HCT116 (cell line): ENCODE results near the gene PAXIP1. TPM values are rescaled to one million over a fixed set of nuclear protein-coding genes. Genes with fewer than 3 reads are reported as not detected.

Source experiments
- ATAC-seq: fragments of 200-7000 bp; cut with Tn5 transposase; 2 replicates; pipeline ENCODE4 v1.9.1; 2020; ENCODE audit warnings: mild to moderate bottlenecking, moderate library complexity
- BruUV-seq: library from RNA; stranded (reverse); fragments of 400-500 nt; replicated peaks from 2 replicates; lab custom pipeline; 2021; lab: Mats Ljungman, UMichigan
- CTCF ChIA-PET: fragments of 300-600 bp; sonication (Branson Sonifier 250); formaldehyde crosslinking; loops from one replicate; lab custom pipeline; 2021; ENCODE audit warnings: antibody characterized with exemption; lab: Charles Lee
- POLR2A ChIA-PET: fragments of 300-600, 350-600 bp; sonication (Branson Sonifier 250); formaldehyde crosslinking; loops from one replicate; lab custom pipeline; 2021; ENCODE audit warnings: antibody characterized with exemption; lab: Charles Lee
- RAD21 ChIA-PET, 2 experiments: fragments of 300-600 bp; sonication (Branson Sonifier 250); formaldehyde crosslinking; loops; one replicate each; lab custom pipeline; 2023; ENCODE audit warnings: low total read pairs in 2 of 2; ENCODE audit not compliant: uncharacterized antibody in 2 of 2, unreplicated experiment in 2 of 2, low non-redundant PET in 1 of 2; lab: Charles Lee
- DNase-seq: peaks from one replicate; pipeline ENCODE4 v3.0.0-alpha.2; 2010; ENCODE audit warnings: low read depth, low spot score
- H2AFZ ChIP-seq: fragments of 200-600 bp; shearing (Covaris generic), sonication (generic); 2 replicates; pipeline ENCODE4 v1.6.1; 2017; ENCODE audit warnings: low read depth, mixed run types, mixed read lengths, antibody characterized with exemption, low read length; ENCODE audit not compliant: poor library complexity, severe bottlenecking
- H3K27ac ChIP-seq: 2 replicates; pipeline ENCODE4 v1.5.1; 2012; ENCODE audit warnings: low read depth, low read length
- H3K27me3 ChIP-seq: fragments of 200-600 bp; sonication (generic); 2 replicates; pipeline ENCODE4 v1.6.1; 2016; ENCODE audit warnings: mixed run types, low read length, mixed read lengths; ENCODE audit not compliant: insufficient read depth
- H3K36me3 ChIP-seq, 2 experiments: fragments of 200-500 bp in 1 of 2; fragments of 200-600 bp in 1 of 2; sonication (Bioruptor generic) in 1 of 2; sonication (generic) in 1 of 2; 2 replicates each; pipeline versions ENCODE4 v1.5.1 to v1.6.1; 2014 to 2016; ENCODE audit warnings: low read length in 2 of 2, inconsistent platforms in 1 of 2, mixed read lengths in 1 of 2, mixed run types in 1 of 2; ENCODE audit not compliant: insufficient read depth in 2 of 2, control insufficient read depth in 1 of 2
- H3K4me1 ChIP-seq, 2 experiments: fragments of 200-600 bp in 1 of 2; sonication (generic) in 1 of 2; 2 replicates each; pipeline versions ENCODE4 v1.5.1 to v1.6.1; 2012 to 2017; ENCODE audit warnings: low read length in 2 of 2, inconsistent platforms in 1 of 2, mild to moderate bottlenecking in 1 of 2, mixed read lengths in 1 of 2, mixed run types in 1 of 2, moderate library complexity in 1 of 2; ENCODE audit not compliant: insufficient read depth in 2 of 2, control insufficient read depth in 1 of 2
- H3K4me2 ChIP-seq: fragments of 200-600 bp; sonication (generic); 2 replicates; pipeline ENCODE4 v1.6.1; 2017; ENCODE audit warnings: mixed run types, low read length, mixed read lengths
- H3K4me3 ChIP-seq, 2 experiments: fragments of 200-600 bp in 1 of 2; sonication (generic) in 1 of 2; replicated peaks in 1 of 2; 2 replicates each; pipeline ENCODE4 v1.5.1; 2011 to 2016; ENCODE audit warnings: low read length in 2 of 2, control low read depth in 1 of 2, low read depth in 1 of 2, mild to moderate bottlenecking in 1 of 2, mixed read lengths in 1 of 2, mixed run types in 1 of 2
- H3K79me2 ChIP-seq: fragments of 200-600 bp; sonication (generic); 2 replicates; pipeline ENCODE4 v1.6.1; 2017; ENCODE audit warnings: mild to moderate bottlenecking, mixed run types, low read length, moderate library complexity, mixed read lengths; ENCODE audit not compliant: insufficient read depth
- H3K9ac ChIP-seq: fragments of 200-600 bp; sonication (generic); 2 replicates; pipeline ENCODE4 v1.6.1; 2016; ENCODE audit warnings: low read length, mixed read lengths
- H3K9me2 ChIP-seq: fragments of 200-600 bp; sonication (generic), shearing (Covaris generic); 2 replicates; pipeline ENCODE4 v1.6.1; 2017; ENCODE audit warnings: mixed run types, mild to moderate bottlenecking, moderate library complexity; ENCODE audit not compliant: insufficient read depth
- H3K9me3 ChIP-seq, 2 experiments: fragments of 200-500 bp in 1 of 2; fragments of 200-600 bp in 1 of 2; sonication (Bioruptor generic) in 1 of 2; sonication (generic) in 1 of 2; 2 replicates each; pipeline ENCODE4 v1.6.1; 2014 to 2017; ENCODE audit warnings: low read length in 2 of 2, mixed read lengths in 2 of 2, inconsistent platforms in 1 of 2, low read depth in 1 of 2, mild to moderate bottlenecking in 1 of 2, mixed run types in 1 of 2, moderate library complexity in 1 of 2; ENCODE audit not compliant: control insufficient read depth in 1 of 2, insufficient read depth in 1 of 2
- H4K20me1 ChIP-seq: fragments of 200-600 bp; sonication (generic), shearing (Covaris generic); 2 replicates; pipeline ENCODE4 v1.6.1; 2017; ENCODE audit warnings: mixed run types, mild to moderate bottlenecking, moderate library complexity; ENCODE audit not compliant: insufficient read depth
- ATF3 ChIP-seq: IDR thresholded peaks from 2 replicates; pipeline ENCODE4 v1.6.1; 2012
- CEBPB ChIP-seq: IDR thresholded peaks from 2 replicates; pipeline ENCODE4 v1.6.1; 2012; ENCODE audit warnings: low read depth
- CTCF ChIP-seq, 3 experiments: fragments of 200-600 bp in 1 of 3; sonication (generic) in 1 of 3; IDR thresholded peaks in 2 of 3; conservative IDR thresholded peaks in 1 of 3; 2 replicates each; pipeline ENCODE4 v1.5.1; 2012 to 2017; ENCODE audit warnings: low read depth in 2 of 3, low read length in 2 of 3, antibody characterized with exemption in 1 of 3, borderline replicate concordance in 1 of 3, control low read depth in 1 of 3, mild to moderate bottlenecking in 1 of 3, mixed read lengths in 1 of 3, mixed run types in 1 of 3, moderate library complexity in 1 of 3; ENCODE audit not compliant: insufficient read depth in 1 of 3
- EZH2 ChIP-seq: fragments of 200-600 bp; sonication (generic); IDR thresholded peaks from 2 replicates; pipeline ENCODE4 v1.6.1; 2017; ENCODE audit warnings: antibody characterized with exemption, mixed run types
- EZH2phosphoT487 ChIP-seq: fragments of 200-600 bp; IDR thresholded peaks from 2 replicates; pipeline ENCODE4 v1.6.1; 2018; ENCODE audit warnings: antibody characterized with exemption, borderline replicate concordance
- FOSL1 ChIP-seq: IDR thresholded peaks from 2 replicates; pipeline ENCODE4 v1.6.1; 2012; ENCODE audit warnings: low read depth
- MAX ChIP-seq: IDR thresholded peaks from 2 replicates; pipeline ENCODE4 v1.6.1; 2012
- POLR2A ChIP-seq: IDR thresholded peaks from 2 replicates; pipeline ENCODE4 v1.7.0; 2011; ENCODE audit warnings: borderline replicate concordance; ENCODE audit not compliant: insufficient read depth, insufficient read length; ENCODE audit errors: extremely low read depth
- RAD21 ChIP-seq: IDR thresholded peaks from 2 replicates; pipeline ENCODE4 v1.6.1; 2012; ENCODE audit warnings: low read depth, mild to moderate bottlenecking
- SP1 ChIP-seq: IDR thresholded peaks from 2 replicates; pipeline ENCODE4 v1.6.1; 2012; ENCODE audit warnings: low read depth
- SRF ChIP-seq: IDR thresholded peaks from 2 replicates; pipeline ENCODE4 v1.6.1; 2012; ENCODE audit warnings: low read depth
- TCF7L2 ChIP-seq: IDR thresholded peaks from 2 replicates; pipeline ENCODE4 v1.7.0; 2011; ENCODE audit warnings: borderline replicate concordance, inconsistent platforms; ENCODE audit not compliant: insufficient read depth, insufficient read length; ENCODE audit errors: extremely low read depth
- YY1 ChIP-seq: IDR thresholded peaks from 2 replicates; pipeline ENCODE4 v1.6.1; 2011; ENCODE audit warnings: low read length, low read depth, moderate library complexity, mild to moderate bottlenecking; ENCODE audit not compliant: insufficient replicate concordance; ENCODE audit errors: extremely low read depth
- ZNF274 ChIP-seq: fragments of 200-500 bp; sonication (Bioruptor generic); IDR thresholded peaks from 2 replicates; pipeline ENCODE4 v1.6.1; 2014; ENCODE audit warnings: mild to moderate bottlenecking, low read depth, low read length, inconsistent platforms
- intact Hi-C: fragments of 100-400 bp; cut with micrococcal nuclease; formaldehyde crosslinking; loops from 2 replicates; pipeline ENCODE4 v1.10.0; 2022
- total RNA-seq: library from RNA; stranded (reverse); gene quantifications from one replicate; pipeline ENCODE4 v1.2.1, GENCODE V29; 2021; ENCODE audit not compliant: unreplicated experiment

PAXIP1 gene
- total RNA-seq, 1 experiment from 2014 or later = 20.4 TPM

- CTCF ChIA-PET = no interaction called here
- intact Hi-C loops = loop anchor here (5.0 to 10.0 kb wide), 2 partner anchors 207 to 344 kb away; no protein-coding TSS in a partner anchor
- H3K9me2 ChIP-seq = no peaks in the 10 kb centered on the region
Measured at GRCh38 chr7:155000795-155001194, 2.1 kb downstream of the PAXIP1 start.

More at GRCh38 chr7:155000795-155001194, 2.1 kb downstream of the PAXIP1 start:
- Histone ChIP-seq H4K20me1 (no peaks in the 10 kb centered on the region), H3K4me2 (peak overlapping the region; percentile 89), H3K27me3 (no peaks in the 10 kb centered on the region), H3K9ac (no peak overlapping the region), H3K79me2 (peaks cover 77% of the 10 kb centered on the region), H3K4me3 (no peak overlapping the region), H3K4me1 (peaks cover 5 to 19% of the 10 kb centered on the region in 2 experiments; a peak in 3 of 4 replicates), H3K9me3 (no peaks in the 10 kb centered on the region), H2AFZ (no peak overlapping the region), H3K36me3 (peaks cover 15 to 18% of the 10 kb centered on the region in 2 experiments; a peak in 3 of 4 replicates), H3K27ac (no peak overlapping the region)
- TF ChIP-seq ZNF274 (no peak), MAX (no peak), CTCF (IDR thresholded peaks at IDR 0.05 in 2 of 3, conservative IDR thresholded peaks at IDR 0.05 in 1 of 3; ENCODE audit: borderline replicate concordance in 1 of 3, insufficient read depth in 1 of 3, low read depth in 2 of 3, low read length in 2 of 3) (peak; percentile 23 to 63 (median 57); a peak in 5 of 6 replicates), RAD21 (peak; percentile 39), SP1 (no peak), POLR2A (no peak), FOSL1 (no peak), EZH2phosphoT487 (no peak), TCF7L2 (no peak), EZH2 (no peak), YY1 (no peak), SRF (no peak), ATF3 (no peak), CEBPB (no peak)
- POLR2A ChIA-PET = no interaction called here
- TSS peak; percentile 50 for BruUV-seq
- ATAC-seq = peak; percentile 20; the same call in 1 of the 2 replicates
- no peak for DNase-seq
- RAD21 ChIA-PET = no interaction called here
